ENCODE measurements around the gene RET.

Gene RET

DNA sequence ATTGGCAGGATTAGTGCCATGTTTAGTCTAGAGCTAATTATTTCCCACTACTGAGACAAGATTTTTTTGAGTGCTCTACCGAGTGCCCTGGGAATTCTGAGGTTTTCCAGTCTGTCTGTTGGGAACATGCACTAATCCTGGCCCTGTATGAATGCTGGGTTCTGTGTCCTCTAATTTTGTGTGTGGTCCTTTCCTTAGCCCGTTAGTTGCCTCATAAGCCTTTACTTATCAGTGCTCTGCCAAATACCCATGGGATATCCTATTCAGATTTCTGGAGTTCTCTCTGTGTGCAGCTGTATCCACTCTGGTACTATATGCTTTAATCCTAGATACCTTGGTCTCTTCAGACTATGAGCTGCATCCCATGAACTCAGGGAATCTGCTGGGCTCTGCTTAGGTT lies 74.5 kb downstream of the RET start:
- no peaks in the 10 kb centered on the region for H3K27me3 ChIP-seq (ENCODE audit: insufficient read depth, low read depth)
- peaks cover 4% of the 10 kb centered on the region; the same call in 1 of the 2 replicates for H3K79me2 ChIP-seq (ENCODE audit: insufficient read depth, low read depth)
- no peak overlapping the region for H3K27ac ChIP-seq
- H3K36me3 ChIP-seq (ENCODE audit: insufficient read depth): no peaks in the 10 kb centered on the region
- H3K9ac ChIP-seq: no peak overlapping the region
- H3K4me2 ChIP-seq: no peak overlapping the region
- no peak overlapping the region for H2AFZ ChIP-seq (ENCODE audit: low read depth)
- H4K20me1 ChIP-seq (ENCODE audit: insufficient read depth): no peaks in the 10 kb centered on the region
- no peaks in the 10 kb centered on the region for H3K4me1 ChIP-seq (ENCODE audit: low read depth, poor library complexity, severe bottlenecking)
- TF ChIP-seq, protein P1, sequence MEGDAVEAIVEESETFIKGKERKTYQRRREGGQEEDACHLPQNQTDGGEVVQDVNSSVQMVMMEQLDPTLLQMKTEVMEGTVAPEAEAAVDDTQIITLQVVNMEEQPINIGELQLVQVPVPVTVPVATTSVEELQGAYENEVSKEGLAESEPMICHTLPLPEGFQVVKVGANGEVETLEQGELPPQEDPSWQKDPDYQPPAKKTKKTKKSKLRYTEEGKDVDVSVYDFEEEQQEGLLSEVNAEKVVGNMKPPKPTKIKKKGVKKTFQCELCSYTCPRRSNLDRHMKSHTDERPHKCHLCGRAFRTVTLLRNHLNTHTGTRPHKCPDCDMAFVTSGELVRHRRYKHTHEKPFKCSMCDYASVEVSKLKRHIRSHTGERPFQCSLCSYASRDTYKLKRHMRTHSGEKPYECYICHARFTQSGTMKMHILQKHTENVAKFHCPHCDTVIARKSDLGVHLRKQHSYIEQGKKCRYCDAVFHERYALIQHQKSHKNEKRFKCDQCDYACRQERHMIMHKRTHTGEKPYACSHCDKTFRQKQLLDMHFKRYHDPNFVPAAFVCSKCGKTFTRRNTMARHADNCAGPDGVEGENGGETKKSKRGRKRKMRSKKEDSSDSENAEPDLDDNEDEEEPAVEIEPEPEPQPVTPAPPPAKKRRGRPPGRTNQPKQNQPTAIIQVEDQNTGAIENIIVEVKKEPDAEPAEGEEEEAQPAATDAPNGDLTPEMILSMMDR (conservative IDR thresholded peaks at IDR 0.05; ENCODE audit: low read depth, low read length): no peak
- H3K4me3 ChIP-seq (IDR thresholded peaks at IDR 0.05; ENCODE audit: insufficient read depth, low read depth, low read length): no peak overlapping the region

DNA sequence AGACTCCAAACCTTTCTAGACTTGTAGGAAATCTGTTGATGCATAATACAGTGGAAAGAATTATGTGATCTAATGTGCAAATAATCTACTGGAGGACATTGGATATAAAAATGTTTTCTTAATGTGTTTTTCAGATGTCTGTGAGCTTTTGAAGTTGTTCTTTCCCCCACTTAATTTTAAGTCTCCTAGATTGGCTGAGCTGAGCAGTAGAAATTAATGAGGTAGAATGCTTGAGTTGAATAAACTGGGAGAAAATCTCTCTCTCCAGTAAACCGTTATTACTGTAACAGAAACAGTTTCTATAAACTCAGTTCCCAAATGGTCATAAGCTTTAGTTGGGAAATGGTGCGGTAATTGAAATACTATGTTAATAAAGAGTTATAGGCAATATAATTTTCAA lies 77.0 kb downstream of the RET start:
- no peak overlapping the region for H2AFZ ChIP-seq (ENCODE audit: low read depth)
- no peaks in the 10 kb centered on the region for H3K4me1 ChIP-seq (ENCODE audit: low read depth, poor library complexity, severe bottlenecking)
- H3K4me3 ChIP-seq (IDR thresholded peaks at IDR 0.05; ENCODE audit: insufficient read depth, low read depth, low read length): no peak overlapping the region
- no peaks in the 10 kb centered on the region for H3K36me3 ChIP-seq (ENCODE audit: insufficient read depth)
- no peaks in the 10 kb centered on the region for H3K27me3 ChIP-seq (ENCODE audit: insufficient read depth, low read depth)
- H3K27ac ChIP-seq: no peak overlapping the region
- TF ChIP-seq, protein P1 (conservative IDR thresholded peaks at IDR 0.05; ENCODE audit: low read depth, low read length): no peak
- H4K20me1 ChIP-seq (ENCODE audit: insufficient read depth): no peaks in the 10 kb centered on the region
- no peak overlapping the region for H3K9ac ChIP-seq
- H3K4me2 ChIP-seq: no peak overlapping the region
- peaks cover 4% of the 10 kb centered on the region; the same call in 1 of the 2 replicates for H3K79me2 ChIP-seq (ENCODE audit: insufficient read depth, low read depth)

DNA sequence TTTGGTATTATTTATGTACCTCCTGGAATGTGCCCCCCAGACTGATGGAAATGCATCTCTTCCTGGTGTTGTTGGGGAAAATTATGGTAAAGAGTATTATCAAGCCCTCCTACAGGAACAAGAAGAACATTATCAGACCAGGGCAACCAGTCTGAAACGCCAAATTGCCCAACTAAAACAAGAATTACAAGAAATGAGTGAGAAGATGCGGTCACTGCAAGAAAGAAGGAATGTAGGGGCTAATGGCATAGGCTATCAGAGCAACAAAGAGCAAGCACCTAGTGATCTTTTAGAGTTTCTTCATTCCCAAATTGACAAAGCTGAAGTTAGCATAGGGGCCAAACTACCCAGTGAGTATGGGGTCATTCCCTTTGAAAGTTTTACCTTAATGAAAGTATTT lies 78.4 kb downstream of the RET start:
- Histone ChIP-seq H3K4me2 (no peak overlapping the region), H2AFZ (ENCODE audit: low read depth) (no peak overlapping the region), H3K4me1 (ENCODE audit: low read depth, poor library complexity, severe bottlenecking) (no peaks in the 10 kb centered on the region), H3K27ac (no peak overlapping the region), H4K20me1 (ENCODE audit: insufficient read depth) (no peaks in the 10 kb centered on the region), H3K79me2 (ENCODE audit: insufficient read depth, low read depth) (peaks cover 4% of the 10 kb centered on the region; the same call in 1 of the 2 replicates), H3K9ac (no peak overlapping the region), H3K4me3 (IDR thresholded peaks at IDR 0.05; ENCODE audit: insufficient read depth, low read depth, low read length) (no peak overlapping the region), H3K27me3 (ENCODE audit: insufficient read depth, low read depth) (no peaks in the 10 kb centered on the region), H3K36me3 (ENCODE audit: insufficient read depth) (no peaks in the 10 kb centered on the region)
- TF ChIP-seq, protein P1 (conservative IDR thresholded peaks at IDR 0.05; ENCODE audit: low read depth, low read length): no peak

DNA sequence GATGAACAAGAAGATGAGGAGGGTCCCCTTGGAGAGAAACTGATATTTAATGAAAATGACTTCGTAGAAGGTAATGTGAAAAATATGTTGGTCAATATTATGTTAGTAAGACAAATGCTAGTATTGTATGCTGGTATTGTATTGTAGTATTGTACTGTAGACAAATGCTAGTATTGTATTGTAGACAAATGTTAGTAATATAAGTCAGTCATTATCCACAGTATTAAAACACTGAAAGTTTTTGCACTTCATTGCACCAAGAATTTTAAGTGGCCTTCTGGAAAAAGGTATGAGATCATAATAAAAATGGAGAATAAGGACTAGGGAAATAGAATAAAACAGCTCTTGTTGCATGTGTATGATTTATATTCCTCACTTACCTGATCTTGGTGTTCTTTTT lies 78.9 kb downstream of the RET start:
- H3K4me3 ChIP-seq (IDR thresholded peaks at IDR 0.05; ENCODE audit: insufficient read depth, low read depth, low read length): no peak overlapping the region
- TF ChIP-seq, protein P1 (conservative IDR thresholded peaks at IDR 0.05; ENCODE audit: low read depth, low read length): no peak
- no peaks in the 10 kb centered on the region for H3K27me3 ChIP-seq (ENCODE audit: insufficient read depth, low read depth)
- H3K36me3 ChIP-seq (ENCODE audit: insufficient read depth): no peaks in the 10 kb centered on the region
- no peaks in the 10 kb centered on the region for H4K20me1 ChIP-seq (ENCODE audit: insufficient read depth)
- no peaks in the 10 kb centered on the region for H3K4me1 ChIP-seq (ENCODE audit: low read depth, poor library complexity, severe bottlenecking)
- H3K4me2 ChIP-seq: no peak overlapping the region
- no peak overlapping the region for H2AFZ ChIP-seq (ENCODE audit: low read depth)
- H3K9ac ChIP-seq: no peak overlapping the region
- H3K27ac ChIP-seq: no peak overlapping the region
- peaks cover 4% of the 10 kb centered on the region; the same call in 1 of the 2 replicates for H3K79me2 ChIP-seq (ENCODE audit: insufficient read depth, low read depth)

All from KMS-11 (cell line).